HG03196 (cell line): Measurements from ENCODE around the gene TMEM259.

Experiments
- ATAC-seq: cut with Tn5 transposase; IDR thresholded peaks from one replicate; pipeline ENCODE4 v1.9.1; 2021; ENCODE audit not compliant: unreplicated experiment

The TMEM259 gene

GRCh38 chr19:1004803-1005664 lies 15.9 kb downstream of the TMEM259 start:
- no peak for ATAC-seq

- ATAC-seq = no peak
Measured at GRCh38 chr19:1004204-1004802, 16.6 kb downstream of the TMEM259 start.

- no peak for ATAC-seq
Measured at GRCh38 chr19:1003283-1003682, 17.6 kb downstream of the TMEM259 start.

- ATAC-seq = no peak
Measured at GRCh38 chr19:1002600-1002999, 18.3 kb downstream of the TMEM259 start.

GRCh38 chr19:1001538-1002166 lies 19.3 kb downstream of the TMEM259 start:
- ATAC-seq = no peak

DNA sequence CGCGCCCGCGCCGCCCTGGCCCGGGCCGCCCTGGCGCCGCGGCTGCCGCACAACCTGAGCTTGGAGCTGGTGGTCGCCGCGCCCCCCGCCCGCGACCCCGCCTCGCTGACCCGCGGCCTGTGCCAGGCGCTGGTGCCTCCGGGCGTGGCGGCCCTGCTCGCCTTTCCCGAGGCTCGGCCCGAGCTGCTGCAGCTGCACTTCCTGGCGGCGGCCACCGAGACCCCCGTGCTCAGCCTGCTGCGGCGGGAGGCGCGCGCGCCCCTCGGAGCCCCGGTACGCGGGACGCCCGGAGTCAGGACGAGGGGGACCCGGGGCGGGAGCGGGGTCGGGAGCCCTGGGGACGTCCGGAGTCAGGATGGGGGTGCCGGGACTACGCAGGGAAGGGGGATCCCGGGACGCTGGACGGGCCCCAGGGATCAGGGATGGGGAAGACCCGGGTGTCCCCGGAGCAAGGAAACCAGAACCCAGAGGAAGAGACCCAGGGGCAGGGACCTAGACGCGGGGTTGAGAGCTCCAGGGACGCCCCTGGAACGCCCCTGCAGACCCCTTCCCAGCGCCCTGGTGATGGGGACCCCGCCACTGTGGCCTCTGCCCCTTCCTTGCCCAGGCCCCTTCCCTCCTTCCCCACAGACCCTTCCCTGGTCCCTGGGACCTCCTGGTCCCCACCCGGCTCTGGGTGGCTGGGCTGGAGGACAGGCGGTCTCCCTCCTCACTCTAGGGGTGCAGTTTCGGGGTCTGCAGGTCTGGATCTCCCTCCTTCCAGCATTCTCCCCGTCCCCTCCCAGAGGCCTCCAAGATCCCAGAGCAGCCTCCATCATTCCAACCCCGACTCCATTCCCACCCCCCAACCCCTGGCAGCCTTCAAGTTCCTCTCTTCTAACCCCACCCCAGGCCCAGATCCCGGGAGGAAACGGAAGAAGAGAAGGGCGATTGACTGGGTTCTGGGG lies 20.1 kb downstream of the TMEM259 start:
- no peak for ATAC-seq

GRCh38 chr19:1000095-1000494 lies 20.8 kb downstream of the TMEM259 start, which contains the start of gene GRIN3B:
Gene GRIN3B (plus strand): TSS chr19:1000419. CDS start chr19:1000438, 19 bp downstream.
- ATAC-seq = no peak

DNA sequence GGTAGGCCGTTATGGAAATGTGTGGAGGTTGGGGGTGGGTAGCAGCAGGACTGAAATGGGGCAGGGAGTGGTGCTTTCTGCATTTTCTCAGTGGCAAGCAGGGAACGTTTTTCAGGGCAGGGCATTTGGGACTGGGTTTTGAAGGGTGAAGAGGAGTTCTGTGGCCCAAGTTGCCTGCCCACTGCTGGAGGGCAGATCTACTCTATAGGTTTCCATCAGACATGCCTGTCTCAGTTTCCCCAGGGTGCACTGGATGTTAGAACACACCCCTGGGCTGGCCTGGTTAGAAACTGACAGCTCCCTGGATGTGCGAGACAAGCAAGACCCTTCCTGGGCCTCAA lies 21.6 kb downstream of the TMEM259 start:
- ATAC-seq = no peak

- ATAC-seq = no peak
Measured at GRCh38 chr19:998064-998463, 22.9 kb downstream of the TMEM259 start.

DNA sequence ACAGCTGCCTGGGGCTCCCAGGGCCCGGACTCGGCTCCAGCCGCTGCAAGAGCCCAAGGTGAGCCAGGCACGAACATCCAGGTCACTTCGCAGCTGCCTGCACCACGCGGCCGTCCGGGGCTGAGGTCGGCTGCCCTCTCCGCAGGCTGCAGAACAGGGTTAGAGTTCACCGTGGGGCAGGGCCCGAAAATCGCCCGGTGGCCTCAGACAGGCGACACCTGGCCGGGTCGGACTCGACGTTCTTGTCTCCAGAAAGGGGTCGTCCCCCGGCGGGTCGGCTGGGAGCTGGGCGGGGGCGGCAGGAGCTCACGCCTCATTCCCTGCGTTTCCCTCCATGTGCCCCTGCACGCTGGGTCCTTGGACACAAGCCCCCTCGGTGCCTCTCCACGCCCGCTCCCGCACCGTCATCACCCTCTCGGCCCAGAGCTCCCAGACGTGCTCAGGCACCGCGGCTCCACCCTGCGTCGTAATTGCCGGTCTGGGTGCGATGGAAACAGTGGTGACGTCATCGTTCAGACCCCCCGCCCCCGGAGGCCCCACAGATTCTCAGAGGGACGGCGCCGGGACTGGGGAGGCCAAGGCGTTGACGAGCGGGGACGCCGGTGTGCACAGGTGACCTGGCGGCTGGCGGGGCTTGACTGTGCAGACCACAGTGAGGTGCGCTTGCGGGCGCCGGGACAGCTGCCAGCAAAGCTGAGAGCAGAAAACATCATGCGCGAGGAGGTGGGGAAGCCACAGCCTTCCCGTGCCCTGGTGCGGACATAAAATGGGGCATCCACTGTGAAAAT lies 24.7 kb downstream of the TMEM259 start:
- ATAC-seq = no peak

GRCh38 chr19:995051-995827 lies 25.7 kb downstream of the TMEM259 start:
- ATAC-seq = no peak

GRCh38 chr19:994516-994915 lies 26.4 kb downstream of the TMEM259 start:
- ATAC-seq = no peak

DNA sequence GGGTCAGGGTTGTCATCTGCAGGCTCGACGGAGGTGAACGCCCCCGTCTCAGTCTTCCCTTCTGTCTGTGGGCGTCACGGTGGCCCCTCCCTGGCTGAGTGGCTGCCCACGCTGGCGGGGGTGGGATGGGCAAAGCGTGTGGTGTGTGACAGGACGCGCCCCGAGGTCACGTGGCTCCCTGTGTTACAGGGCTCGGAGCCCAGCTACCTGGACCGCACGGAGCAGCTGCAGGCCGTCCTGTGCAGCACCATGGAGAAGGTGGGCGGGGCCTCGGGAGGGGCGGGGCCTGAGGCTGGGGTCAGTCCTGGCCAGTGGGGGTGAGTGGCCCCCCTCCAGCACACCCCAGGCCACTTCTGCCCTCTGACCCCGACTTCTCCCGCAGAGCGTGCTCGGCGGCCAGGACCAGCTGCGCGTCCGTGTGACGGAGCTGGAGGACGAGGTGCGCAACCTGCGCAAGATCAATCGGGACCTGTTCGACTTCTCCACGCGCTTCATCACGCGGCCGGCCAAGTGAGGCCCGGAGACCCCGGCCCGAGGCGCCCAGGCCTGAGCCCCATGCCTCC lies 27.0 kb downstream of the TMEM259 start:
- no peak for ATAC-seq

DNA sequence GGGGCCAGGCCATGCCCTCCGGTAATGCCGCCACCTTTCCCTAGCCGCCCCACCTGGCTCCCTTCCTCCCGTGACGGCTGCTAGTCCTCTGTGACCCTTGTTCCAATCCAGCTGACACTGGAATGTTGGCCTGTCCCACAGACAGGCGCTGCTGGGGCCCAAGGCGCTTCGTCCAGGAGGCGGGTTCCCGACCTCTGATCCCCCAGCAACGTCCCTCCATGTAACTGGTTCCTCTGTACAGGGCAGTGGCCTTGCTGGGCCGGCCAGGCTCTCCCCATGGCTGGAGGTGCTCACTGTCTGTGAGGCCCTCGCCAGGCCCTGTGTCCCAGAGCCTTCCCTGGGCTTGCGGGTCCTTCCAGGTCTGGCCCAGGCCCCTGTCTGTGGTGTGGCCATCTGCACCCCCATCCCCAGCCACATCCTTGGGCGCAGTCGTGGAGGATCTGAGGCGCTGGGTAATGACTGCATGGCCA lies 27.5 kb downstream of the TMEM259 start:
- ATAC-seq = no peak

GRCh38 chr19:992670-993055 lies 28.3 kb downstream of the TMEM259 start:
- ATAC-seq = no peak

DNA sequence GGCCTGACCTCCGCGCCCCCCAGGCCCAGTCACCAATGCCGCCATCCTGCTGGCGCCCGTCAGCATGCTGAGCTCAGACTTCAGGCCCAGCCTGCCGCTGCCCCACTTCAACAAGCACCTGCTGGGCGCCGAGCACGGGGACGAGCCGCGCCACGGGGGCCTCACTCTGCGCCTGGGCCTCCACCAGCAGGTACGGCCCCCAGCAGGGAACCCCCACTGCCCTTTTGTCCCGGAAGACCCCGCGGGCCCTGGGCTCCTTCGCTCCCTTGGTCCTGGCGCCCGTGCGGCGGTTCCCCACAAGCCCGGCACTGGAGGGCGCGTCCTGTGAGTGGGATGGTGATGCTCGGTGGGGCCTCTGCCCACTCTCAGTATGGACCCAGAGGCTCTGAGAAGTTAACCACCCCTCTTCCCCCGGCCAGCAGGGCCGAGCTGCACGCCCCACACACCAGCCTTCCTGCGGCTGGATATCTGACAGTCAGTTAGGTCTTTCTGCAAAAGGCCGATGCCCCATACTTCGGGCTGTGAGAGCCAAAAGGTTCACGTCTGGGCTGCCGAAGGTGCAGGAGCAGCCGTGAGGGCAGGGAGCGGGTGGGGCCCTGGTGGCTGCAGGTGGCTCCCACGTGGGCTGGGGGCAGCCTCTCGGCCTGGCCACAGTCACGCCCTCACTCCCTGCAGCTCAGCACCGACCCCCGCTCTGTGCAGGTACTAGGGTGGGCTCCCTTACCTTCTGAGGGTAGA lies 28.8 kb downstream of the TMEM259 start:
- no peak for ATAC-seq

DNA sequence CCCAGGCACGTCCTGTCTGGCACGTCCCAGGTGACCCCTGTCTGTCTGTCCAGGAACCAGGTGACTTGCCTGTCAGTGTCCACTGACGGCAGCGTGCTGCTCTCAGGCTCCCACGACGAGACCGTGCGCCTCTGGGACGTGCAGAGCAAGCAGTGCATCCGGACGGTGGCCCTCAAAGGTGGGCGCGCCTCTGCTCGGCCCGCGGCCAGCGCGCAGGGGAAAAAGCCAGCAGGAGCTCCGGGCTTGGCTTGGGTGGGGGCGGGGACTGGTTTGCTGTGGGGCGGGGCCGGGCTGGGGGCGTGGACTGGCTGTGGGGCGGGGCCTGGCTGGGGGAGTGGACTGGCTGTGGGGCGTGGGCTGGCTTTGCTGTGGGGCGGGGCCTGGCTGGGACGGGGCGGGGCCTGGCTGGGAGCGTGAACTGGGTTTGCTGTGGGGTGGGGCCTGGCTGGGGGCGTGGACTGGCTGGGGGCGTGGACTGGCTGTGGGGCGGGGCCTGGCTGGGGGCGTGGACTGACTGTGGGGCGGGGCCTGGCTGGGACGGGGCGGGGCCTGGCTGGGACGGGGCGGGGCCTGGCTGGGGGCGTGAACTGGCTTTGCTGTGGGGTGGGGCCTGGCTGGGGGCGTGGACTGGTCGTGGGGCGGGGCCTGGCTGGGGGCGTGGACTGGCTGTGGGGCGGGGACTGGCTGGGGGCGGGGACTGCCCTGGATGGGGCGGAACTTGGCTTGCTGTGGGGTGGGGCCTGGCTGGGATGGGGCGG lies 29.6 kb downstream of the TMEM259 start:
- no peak for ATAC-seq

- ATAC-seq = no peak
Measured at GRCh38 chr19:990746-991145, 30.2 kb downstream of the TMEM259 start.
